Stimulated activated CD8-positive, alpha-beta memory T cell treated with anti-CD3 and anti-CD28 coated beads, Interleukin-15, amount 100 ng/mL, for 1 hour (primary cell): ENCODE data around the gene KCNH4.
"Not testable (repeated sequence)": the region's sequence is repeated elsewhere in the genome, so short reads cannot be mapped to it uniquely, and the experiment has no call there.

Experiments
- DNase-seq: peaks from one replicate; pipeline ENCODE4 v3.0.0-alpha.2; 2020; ENCODE audit warnings: low read depth

KCNH4 gene

GRCh38 chr17:42178817-42179216 lies 2.1 kb downstream of the KCNH4 start:
- DNase-seq, result no peak

DNA sequence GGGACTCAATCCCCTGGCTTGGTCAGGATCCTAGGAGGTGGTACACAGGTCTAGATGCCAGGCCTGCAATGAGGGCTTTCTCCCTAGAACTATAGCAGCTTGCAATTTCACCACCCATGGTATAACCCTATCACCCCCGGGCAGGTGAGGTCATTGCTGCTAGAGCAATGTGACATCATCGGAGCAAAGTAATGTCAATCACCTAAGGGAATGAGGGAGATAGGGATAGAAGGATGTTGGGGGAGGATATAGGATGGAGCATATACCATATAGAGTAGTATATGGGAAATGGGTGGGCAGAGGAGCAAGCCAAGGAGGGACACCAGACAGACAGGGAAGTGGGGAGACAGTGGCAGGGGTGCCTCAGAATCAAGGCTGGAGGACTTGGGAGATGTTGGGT lies 3.3 kb downstream of the KCNH4 start:
- DNase-seq, result no peak

DNA sequence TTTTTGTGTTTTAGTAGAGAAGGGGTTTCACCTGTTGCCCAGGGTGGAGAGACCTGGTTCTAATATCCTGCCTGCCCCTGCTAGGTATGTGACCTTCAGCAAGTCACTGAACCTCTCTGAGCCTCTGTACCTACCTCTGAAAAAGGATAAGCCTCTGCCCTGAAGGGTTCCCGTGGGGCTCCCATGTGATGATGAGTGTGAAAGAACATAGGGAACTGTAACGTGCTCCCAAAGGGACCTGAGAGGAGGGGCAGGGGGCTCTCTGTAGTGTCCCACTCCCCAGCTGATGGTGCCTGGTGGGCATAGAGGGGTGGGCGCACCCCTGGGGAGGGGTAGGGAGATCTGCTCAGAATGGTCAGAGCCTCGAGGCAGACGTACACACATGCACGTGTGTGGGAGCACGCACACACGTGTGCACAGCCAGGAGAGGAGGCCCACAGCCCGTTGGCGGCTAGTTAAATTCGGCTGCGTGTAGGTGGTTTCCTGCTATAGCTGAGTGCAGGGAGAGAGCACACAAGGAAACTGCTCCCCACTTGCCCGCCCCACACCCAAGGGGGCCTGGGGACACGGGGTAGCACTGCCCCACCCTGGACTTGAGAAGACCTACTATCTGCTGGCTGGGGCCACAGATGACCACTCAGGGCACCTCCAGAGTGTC lies 6.7 kb downstream of the KCNH4 start:
- DNase-seq, result no peak

DNA sequence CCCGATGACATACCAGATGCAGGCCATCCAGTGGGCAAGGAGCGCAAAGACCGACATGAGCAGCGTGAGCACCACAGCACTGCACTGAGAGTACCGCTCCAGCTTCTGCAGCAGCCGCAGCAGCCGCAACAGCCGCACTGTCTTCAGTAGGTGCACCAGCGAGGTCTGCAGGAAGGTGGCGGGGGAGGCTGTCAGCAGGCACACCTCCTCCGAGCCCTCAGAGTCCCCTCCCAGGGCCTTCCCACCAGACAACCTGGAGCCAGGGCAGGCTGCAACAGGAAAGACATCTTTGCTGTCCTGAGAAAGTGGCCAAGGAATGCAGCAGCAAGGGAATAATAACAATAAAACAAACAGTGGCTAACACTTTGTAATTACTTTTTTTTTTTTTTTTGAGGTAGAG lies 9.1 kb downstream of the KCNH4 start:
- DNase-seq, result no peak

DNA sequence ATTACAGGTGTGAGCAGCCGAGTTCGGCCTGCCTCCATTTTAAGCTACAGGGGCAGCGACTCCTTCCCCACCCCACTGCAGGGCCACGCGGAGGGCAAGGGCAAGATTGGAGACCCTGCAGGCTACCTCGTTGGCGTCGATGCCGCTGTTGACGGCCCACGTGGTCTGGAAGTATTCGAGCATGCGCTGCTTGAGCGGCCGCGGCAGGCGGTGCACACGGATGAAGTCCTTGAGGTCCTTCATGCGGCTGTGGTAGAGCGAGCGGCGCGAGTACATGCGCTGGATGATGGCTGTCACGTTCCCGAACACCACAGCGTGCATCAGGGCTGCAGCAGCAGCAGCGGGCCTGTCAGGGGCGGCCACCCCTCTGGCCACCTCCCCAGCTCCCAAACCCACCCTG lies 11.6 kb downstream of the KCNH4 start:
- DNase-seq, result no peak

DNA sequence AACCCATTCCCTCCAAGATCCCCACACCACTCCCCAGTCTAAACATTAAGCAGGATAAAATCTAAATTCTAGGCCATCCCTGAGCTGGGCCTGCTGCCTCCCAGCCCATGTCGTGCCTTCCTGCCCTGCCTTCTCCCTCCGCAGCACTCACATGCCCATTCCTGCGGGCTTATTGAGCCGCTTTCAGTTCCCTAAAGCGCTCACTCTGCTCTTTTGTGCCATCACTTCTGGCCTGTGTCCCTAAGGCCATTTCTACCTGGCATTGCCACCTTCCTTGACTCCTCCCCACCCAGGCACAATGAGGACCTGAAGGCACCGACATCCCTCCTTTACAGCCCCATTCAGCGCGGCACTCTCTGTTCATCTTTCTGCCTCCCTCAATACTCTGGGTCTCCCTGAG lies 13.1 kb downstream of the KCNH4 start:
- no peak for DNase-seq

DNA sequence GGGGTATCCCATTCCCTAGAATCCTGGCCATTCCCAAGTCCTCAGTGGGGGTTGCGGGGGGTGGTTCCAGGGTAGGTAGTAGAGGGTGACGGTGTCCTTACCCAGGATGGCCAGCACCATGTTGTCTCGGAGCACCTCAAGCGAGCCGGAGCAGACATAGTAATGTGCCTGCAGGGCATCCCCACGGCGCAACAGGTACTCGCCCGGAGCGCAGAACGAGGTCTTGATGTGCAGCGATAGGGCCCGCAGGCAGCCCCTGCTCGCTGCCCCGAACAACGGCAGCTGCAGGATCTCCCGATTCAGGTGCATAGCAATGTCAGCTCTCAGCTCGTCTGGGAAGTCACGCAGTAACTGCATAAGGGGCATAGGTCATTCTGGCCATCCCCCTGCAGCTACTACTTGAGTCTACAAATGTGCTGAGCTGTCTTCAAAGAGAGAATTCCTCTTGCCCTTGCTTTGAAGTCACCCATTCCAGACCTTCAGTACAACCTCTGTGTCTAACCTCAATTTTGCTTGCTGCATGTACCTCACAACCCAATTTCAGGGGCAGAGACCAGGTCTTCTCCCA lies 14.7 kb downstream of the KCNH4 start:
- no peak for DNase-seq

- DNase-seq, result no peak
Observed at GRCh38 chr17:42165751-42166150, 15.2 kb downstream of the KCNH4 start.

DNA sequence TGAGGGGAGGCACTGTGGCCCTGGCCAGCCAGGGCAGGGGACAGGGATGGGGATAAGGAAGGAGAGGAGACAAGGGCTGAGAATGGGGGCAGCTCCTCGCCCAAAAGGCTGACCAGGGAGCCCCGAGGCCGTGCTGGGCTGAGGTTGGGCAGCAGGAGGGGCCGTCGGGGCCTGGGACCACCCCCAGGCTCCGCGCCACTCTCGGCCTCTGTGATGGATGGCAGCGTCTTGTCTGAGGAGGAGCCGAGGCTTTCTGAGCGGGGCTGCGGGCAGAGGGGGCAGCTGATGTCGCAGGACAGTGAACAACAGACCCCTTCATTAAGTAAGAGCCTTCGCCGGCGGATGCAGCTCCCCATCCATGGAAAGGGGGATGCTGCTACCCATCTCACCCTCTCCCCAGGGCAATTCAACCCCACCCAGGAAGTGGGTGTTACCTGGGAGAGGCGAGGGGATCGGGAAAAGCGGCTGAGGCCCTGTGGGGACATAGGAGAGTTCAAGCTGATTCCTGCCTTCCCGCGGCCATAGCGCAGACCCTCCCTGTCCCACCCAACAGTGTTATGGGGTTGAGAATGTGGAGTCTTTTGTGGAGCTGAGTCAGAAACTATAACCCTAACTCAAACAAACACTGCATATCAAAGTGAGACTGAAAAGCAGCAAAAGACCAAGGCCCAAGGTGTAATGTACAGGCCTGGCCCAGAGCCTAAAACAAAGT lies 17.1 kb downstream of the KCNH4 start:
- DNase-seq, result no peak

- DNase-seq, result no peak
Observed at GRCh38 chr17:42163113-42163512, 17.8 kb downstream of the KCNH4 start.

DNA sequence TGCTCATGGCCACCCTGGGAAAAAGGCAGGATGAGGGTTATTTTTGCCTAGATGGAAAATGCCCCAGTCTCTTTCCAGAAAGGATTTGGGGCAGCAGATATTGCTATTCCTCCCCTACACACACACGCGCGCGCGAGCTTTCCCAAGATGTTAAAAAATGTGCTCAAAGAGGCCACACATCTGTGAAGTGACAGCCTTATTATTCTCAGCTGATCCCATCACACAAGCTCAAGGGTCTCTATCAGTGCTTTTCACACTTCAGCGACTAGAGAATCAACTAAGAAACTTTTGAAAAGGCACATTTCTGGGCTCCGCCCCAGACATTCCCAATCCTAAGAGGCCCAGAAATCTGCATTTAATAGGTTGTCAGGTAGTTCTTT lies 20.4 kb downstream of the KCNH4 start:
- no peak for DNase-seq

GRCh38 chr17:42159796-42160530 lies 21.0 kb downstream of the KCNH4 start:
- DNase-seq, result no peak

DNA sequence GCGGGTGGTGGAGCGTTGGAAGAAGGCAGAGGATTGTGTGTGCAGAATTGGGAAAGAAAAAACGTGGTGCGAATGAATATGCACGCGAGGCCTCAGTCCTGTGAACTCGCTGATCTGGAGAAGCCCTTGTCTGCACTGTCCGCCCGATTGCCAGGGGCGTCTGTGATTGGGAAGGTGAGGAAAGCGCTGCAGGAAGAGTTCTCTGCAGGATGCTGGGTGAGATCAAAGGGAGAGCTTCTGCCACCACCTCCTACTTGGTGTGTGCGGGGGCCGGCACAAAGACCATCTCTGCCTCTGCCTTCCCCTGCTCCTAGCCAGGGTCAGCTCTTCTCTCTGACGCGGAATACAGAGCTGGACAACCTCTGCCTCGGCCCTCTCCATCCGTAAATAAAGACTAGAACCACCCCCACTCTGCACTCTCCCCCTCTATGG lies 25.3 kb downstream of the KCNH4 start:
- DNase-seq, result no peak

- no peak for DNase-seq
Observed at GRCh38 chr17:42153919-42154742, 26.8 kb downstream of the KCNH4 start.

GRCh38 chr17:42146911-42147607 lies 33.9 kb downstream of the KCNH4 start:
- no peak for DNase-seq

- DNase-seq, result not testable (repeated sequence)
Observed at GRCh38 chr17:42143138-42143537, 37.8 kb downstream of the KCNH4 start.

GRCh38 chr17:42142371-42142896 lies 38.5 kb downstream of the KCNH4 start:
- DNase-seq, result no peak

DNA sequence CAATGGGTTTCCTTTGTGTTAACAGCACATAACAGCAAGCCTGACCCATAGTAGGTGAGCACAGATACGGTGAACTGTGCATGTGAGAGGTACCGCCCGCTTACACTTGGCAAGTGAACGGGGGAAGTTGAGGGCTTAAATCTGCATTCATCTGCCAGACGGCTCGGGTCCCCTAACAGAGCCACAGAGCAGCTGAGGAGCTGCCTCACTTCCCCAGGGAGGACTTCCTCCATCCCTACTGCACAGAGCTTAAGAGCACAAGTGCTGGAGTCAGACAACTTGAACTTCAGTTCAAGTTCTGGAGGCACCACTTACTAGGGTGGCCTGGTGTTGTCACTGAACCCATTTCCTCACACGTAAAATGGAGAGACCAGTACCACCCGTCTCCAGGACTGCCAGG lies 39.6 kb downstream of the KCNH4 start:
- no peak for DNase-seq

GRCh38 chr17:42140690-42141089 lies 40.3 kb downstream of the KCNH4 start:
- not testable (repeated sequence) for DNase-seq

- no peak for DNase-seq
Observed at GRCh38 chr17:42138749-42139492, 42.0 kb downstream of the KCNH4 start.
